Smooth muscle cell (in vitro differentiated cells): ENCODE measurements around the gene GATM. TPM values are rescaled to one million over a fixed set of nuclear protein-coding genes. Genes with fewer than 3 reads are reported as not detected.

Experiments
- DNase-seq: peaks from one replicate; lab custom pipeline; 2025; ENCODE audit not compliant: unreplicated experiment; lab: John Stamatoyannopoulos, UW
- H2AFZ ChIP-seq: fragments of 200-600 bp; sonication (generic); 2 replicates; pipeline ENCODE4 v1.6.0; 2016; ENCODE audit warnings: antibody characterized with exemption, low read depth, mild to moderate bottlenecking
- H3F3A ChIP-seq: fragments of 200-600 bp; sonication (generic); 2 replicates; pipeline ENCODE4 v1.6.0; 2017; ENCODE audit warnings: antibody characterized with exemption, low read depth
- H3K27ac ChIP-seq: fragments of 200-600 bp; sonication (generic); 2 replicates; pipeline ENCODE4 v1.5.1; 2016; ENCODE audit warnings: low read depth, mild to moderate bottlenecking
- H3K27me3 ChIP-seq: fragments of 200-600 bp; sonication (generic); 2 replicates; pipeline ENCODE4 v1.6.1; 2016; ENCODE audit warnings: low read depth, mild to moderate bottlenecking
- H3K36me3 ChIP-seq: fragments of 200-600 bp; sonication (generic); 2 replicates; pipeline ENCODE4 v1.5.1; 2016; ENCODE audit warnings: low read depth
- H3K4me1 ChIP-seq: fragments of 200-600 bp; sonication (generic); 2 replicates; pipeline ENCODE4 v1.5.1; 2016; ENCODE audit warnings: low read depth
- H3K4me2 ChIP-seq: fragments of 200-600 bp; sonication (generic); 2 replicates; pipeline ENCODE4 v1.6.0; 2016; ENCODE audit warnings: mild to moderate bottlenecking
- H3K4me3 ChIP-seq: fragments of 200-600 bp; sonication (generic); 2 replicates; pipeline ENCODE4 v1.5.1; 2016; ENCODE audit warnings: mild to moderate bottlenecking
- H3K79me2 ChIP-seq: fragments of 200-600 bp; sonication (generic); 2 replicates; pipeline ENCODE4 v1.6.0; 2016; ENCODE audit warnings: low read depth, mild to moderate bottlenecking
- H3K9ac ChIP-seq: fragments of 200-600 bp; sonication (generic); 2 replicates; pipeline ENCODE4 v1.6.0; 2016; ENCODE audit warnings: low read depth
- H3K9me3 ChIP-seq: fragments of 200-600 bp; sonication (generic); replicated peaks from 2 replicates; pipeline ENCODE4 v1.5.1; 2016; ENCODE audit warnings: low read depth
- H4K20me1 ChIP-seq: fragments of 200-600 bp; sonication (generic); 2 replicates; pipeline ENCODE4 v1.6.0; 2016; ENCODE audit warnings: low read depth
- WGBS: methylation state at CpG from one replicate; pipeline ENCODE4 v1.1.7; 2016; ENCODE audit warnings: low lambda C conversion rate; 5-methylcytosine and 5-hydroxymethylcytosine counted together
- polyA plus RNA-seq: library from polyadenylated mRNA; unstranded; fragments of >200 nt; fragmentation: Nextera tagmentation; extraction: Ambion mirVana; gene quantifications from 2 replicates; pipeline ENCODE4 v1.2.1, GENCODE V29; 2016
- total RNA-seq: library from RNA; depleted of rRNA; stranded (reverse); fragments of >200 nt; gene quantifications from 2 replicates; pipeline ENCODE4 v1.2.3, GENCODE V29; 2014
- TF ChIP-seq, protein P1 (sequence below): fragments of 200-600 bp; sonication (generic); IDR thresholded peaks from 2 replicates; pipeline ENCODE4 v1.5.1; 2017; ENCODE audit warnings: borderline replicate concordance, mild to moderate bottlenecking, antibody characterized with exemption; ENCODE audit not compliant: insufficient read depth, poor library complexity, severe bottlenecking

Gene GATM
- total and polyA plus RNA-seq, 2 experiments from 2014 or later: 1.1 TPM

DNA sequence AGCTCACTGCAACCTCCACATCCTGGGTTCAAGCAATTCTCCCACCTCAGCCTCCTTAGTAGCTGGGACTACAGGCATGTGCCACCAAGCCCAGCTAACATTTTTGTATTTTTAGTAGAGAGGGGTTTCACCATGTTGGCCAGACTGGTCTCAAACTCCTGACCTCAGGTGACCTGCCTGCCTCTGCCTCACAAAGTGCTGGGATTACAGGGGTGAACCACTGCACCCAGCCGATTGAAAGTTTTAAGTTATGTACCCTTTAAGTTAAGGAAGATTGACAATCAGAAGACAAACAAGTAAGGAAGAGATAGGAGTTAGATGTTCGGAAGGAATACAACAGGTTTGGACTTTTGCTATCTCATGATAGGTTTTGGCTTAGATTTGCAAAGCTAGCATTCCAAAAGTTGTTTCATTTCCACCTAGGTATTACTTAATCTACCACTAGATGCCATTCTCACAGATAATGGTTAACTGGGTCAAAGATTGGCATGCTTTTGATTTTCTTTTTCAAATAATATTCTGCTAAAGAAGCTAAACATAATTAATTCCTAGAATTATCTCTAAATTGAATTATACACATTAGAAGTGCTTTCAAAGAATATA is 35.0 kb downstream of the GATM start:
- Histone ChIP-seq H3K9ac (no peak overlapping the region), H3K27me3 (no peaks in the 10 kb centered on the region), H3K4me2 (no peak overlapping the region), H3K36me3 (no peaks in the 10 kb centered on the region), H3K4me1 (no peaks in the 10 kb centered on the region), H3K27ac (no peak overlapping the region), H3K79me2 (no peaks in the 10 kb centered on the region), H4K20me1 (no peaks in the 10 kb centered on the region), H3K4me3 (no peak overlapping the region), H3F3A (no peaks in the 10 kb centered on the region), H2AFZ (no peak overlapping the region), H3K9me3 (no peaks in the 10 kb centered on the region)
- no peak for DNase-seq
- TF ChIP-seq, protein P1, sequence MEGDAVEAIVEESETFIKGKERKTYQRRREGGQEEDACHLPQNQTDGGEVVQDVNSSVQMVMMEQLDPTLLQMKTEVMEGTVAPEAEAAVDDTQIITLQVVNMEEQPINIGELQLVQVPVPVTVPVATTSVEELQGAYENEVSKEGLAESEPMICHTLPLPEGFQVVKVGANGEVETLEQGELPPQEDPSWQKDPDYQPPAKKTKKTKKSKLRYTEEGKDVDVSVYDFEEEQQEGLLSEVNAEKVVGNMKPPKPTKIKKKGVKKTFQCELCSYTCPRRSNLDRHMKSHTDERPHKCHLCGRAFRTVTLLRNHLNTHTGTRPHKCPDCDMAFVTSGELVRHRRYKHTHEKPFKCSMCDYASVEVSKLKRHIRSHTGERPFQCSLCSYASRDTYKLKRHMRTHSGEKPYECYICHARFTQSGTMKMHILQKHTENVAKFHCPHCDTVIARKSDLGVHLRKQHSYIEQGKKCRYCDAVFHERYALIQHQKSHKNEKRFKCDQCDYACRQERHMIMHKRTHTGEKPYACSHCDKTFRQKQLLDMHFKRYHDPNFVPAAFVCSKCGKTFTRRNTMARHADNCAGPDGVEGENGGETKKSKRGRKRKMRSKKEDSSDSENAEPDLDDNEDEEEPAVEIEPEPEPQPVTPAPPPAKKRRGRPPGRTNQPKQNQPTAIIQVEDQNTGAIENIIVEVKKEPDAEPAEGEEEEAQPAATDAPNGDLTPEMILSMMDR: no peak
- WGBS: 89% methylated on average over 2 of the region's 2 CpGs

DNA sequence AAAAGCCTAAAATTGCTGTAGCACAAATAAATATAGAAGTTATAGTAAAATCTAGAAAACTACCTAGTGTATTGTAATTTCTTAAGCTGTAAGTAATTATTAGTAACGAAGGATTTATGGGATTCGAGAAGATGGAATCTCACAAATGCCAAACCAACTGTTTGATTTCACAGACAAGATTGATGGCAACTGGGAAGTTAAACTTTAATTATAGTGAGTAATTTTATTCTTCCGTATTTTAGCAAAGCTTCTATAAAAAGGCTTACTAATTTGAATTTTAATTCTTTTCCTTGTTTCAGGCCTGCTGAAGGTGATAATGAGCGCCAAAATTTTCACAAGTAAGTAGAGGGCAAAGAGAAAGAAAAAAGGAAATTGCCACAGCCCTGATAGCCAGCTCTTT is 36.6 kb downstream of the GATM start:
- TF ChIP-seq, protein P1: no peak
- H3K9me3 ChIP-seq: no peaks in the 10 kb centered on the region
- no peaks in the 10 kb centered on the region for H3F3A ChIP-seq
- no peaks in the 10 kb centered on the region for H4K20me1 ChIP-seq
- no peaks in the 10 kb centered on the region for H3K27me3 ChIP-seq
- H3K79me2 ChIP-seq: no peaks in the 10 kb centered on the region
- H3K4me3 ChIP-seq: no peak overlapping the region
- no peaks in the 10 kb centered on the region for H3K36me3 ChIP-seq
- H3K9ac ChIP-seq: no peak overlapping the region
- no peak overlapping the region for H3K27ac ChIP-seq
- H3K4me1 ChIP-seq: no peaks in the 10 kb centered on the region
- H3K4me2 ChIP-seq: no peak overlapping the region
- H2AFZ ChIP-seq: no peak overlapping the region
- no peak for DNase-seq
- WGBS: 81% methylated on average over 4 of the region's 4 CpGs

DNA sequence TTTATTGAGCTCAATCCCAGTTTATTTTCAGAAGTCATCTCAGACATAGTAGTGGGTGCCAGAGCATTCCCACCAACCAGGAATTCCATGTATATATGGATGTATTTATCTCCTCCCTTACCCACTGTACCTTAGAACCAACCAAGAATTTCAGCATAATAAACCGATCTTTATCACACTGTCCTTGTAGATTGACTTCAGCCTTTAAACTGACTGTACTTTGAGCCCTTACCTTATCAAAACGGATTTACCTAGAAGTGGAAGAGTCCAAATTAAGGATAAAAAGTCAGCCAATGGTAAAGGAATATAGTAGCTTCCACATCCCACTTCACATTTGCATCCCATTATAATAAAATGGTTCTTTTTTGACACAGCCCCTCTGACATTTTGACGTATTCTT is 37.9 kb downstream of the GATM start:
- Histone ChIP-seq H3K9me3 (no peaks in the 10 kb centered on the region), H3K9ac (no peak overlapping the region), H2AFZ (no peak overlapping the region), H3K4me1 (no peaks in the 10 kb centered on the region), H3K36me3 (no peaks in the 10 kb centered on the region), H3K4me3 (no peak overlapping the region), H3K27ac (no peak overlapping the region), H3F3A (no peaks in the 10 kb centered on the region), H3K27me3 (no peaks in the 10 kb centered on the region), H3K4me2 (no peak overlapping the region), H4K20me1 (no peaks in the 10 kb centered on the region), H3K79me2 (no peaks in the 10 kb centered on the region)
- TF ChIP-seq, protein P1: no peak
- no peak for DNase-seq
- WGBS: 78% methylated on average over 3 of the region's 3 CpGs

DNA sequence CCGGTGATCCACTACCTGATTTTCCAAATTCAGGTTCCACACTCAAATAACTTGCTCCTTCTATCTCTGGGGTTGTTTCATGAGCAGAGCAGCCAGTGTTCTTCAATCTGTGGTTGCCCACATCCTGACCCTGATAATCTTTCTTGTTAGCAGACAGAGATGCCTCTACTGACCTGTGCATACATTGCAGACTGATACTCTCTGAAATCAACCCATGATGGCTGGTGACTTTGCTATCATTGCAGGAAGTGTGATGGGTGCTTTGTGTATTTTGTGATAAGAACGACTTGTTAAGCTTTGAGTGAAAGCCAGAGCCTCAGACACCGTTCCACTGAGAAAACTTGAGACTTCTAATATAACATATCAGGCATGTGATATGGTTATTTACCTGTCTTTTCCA is 39.9 kb downstream of the GATM start:
- H3K9ac ChIP-seq: no peak overlapping the region
- H3K4me2 ChIP-seq: no peak overlapping the region
- no peaks in the 10 kb centered on the region for H4K20me1 ChIP-seq
- no peak overlapping the region for H2AFZ ChIP-seq
- no peaks in the 10 kb centered on the region for H3K27me3 ChIP-seq
- H3F3A ChIP-seq: no peaks in the 10 kb centered on the region
- H3K9me3 ChIP-seq: no peaks in the 10 kb centered on the region
- no peaks in the 10 kb centered on the region for H3K4me1 ChIP-seq
- H3K36me3 ChIP-seq: no peaks in the 10 kb centered on the region
- no peak for DNase-seq
- no peak overlapping the region for H3K4me3 ChIP-seq
- WGBS: 47% methylated on average over 3 of the region's 3 CpGs
- TF ChIP-seq, protein P1: no peak
- H3K79me2 ChIP-seq: no peaks in the 10 kb centered on the region
- H3K27ac ChIP-seq: no peak overlapping the region
